ENCODE measurements around the gene TRIM56.

DNA sequence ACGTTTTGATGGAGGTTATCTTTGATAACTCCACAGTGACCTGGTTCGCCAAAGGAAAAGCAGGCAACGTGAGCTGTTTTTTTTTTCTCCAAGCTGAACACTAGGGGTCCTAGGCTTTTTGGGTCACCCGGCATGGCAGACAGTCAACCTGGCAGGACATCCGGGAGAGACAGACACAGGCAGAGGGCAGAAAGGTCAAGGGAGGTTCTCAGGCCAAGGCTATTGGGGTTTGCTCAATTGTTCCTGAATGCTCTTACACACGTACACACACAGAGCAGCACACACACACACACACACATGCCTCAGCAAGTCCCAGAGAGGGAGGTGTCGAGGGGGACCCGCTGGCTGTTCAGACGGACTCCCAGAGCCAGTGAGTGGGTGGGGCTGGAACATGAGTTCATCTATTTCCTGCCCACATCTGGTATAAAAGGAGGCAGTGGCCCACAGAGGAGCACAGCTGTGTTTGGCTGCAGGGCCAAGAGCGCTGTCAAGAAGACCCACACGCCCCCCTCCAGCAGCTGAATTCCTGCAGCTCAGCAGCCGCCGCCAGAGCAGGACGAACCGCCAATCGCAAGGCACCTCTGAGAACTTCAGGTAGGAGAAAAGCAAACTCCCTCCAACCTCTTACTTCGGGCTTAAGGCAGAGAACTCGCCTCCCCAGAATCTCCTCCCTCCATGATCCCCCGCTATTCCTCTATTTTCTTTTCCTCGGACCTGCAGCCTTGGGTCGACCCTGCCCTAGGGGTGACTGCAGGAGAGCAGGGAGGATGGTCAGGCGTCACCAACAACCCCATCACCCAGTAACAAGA lies 41.6 kb downstream of the TRIM56 start, which contains the start of gene SERPINE1:
- TF ChIP-seq, protein P1, sequence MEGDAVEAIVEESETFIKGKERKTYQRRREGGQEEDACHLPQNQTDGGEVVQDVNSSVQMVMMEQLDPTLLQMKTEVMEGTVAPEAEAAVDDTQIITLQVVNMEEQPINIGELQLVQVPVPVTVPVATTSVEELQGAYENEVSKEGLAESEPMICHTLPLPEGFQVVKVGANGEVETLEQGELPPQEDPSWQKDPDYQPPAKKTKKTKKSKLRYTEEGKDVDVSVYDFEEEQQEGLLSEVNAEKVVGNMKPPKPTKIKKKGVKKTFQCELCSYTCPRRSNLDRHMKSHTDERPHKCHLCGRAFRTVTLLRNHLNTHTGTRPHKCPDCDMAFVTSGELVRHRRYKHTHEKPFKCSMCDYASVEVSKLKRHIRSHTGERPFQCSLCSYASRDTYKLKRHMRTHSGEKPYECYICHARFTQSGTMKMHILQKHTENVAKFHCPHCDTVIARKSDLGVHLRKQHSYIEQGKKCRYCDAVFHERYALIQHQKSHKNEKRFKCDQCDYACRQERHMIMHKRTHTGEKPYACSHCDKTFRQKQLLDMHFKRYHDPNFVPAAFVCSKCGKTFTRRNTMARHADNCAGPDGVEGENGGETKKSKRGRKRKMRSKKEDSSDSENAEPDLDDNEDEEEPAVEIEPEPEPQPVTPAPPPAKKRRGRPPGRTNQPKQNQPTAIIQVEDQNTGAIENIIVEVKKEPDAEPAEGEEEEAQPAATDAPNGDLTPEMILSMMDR (IDR thresholded peaks at IDR 0.05; ENCODE audit: low read depth, low read length): no peak
- no peak for TF ChIP-seq EZH2phosphoT487 (IDR thresholded peaks at IDR 0.05; ENCODE audit: low read depth)

Measured in OCI-LY3 (cell line).